GM21390 (cell line): ENCODE measurements around the gene TPCN2.
"Not testable (repeated sequence)": the region's sequence is repeated elsewhere in the genome, so short reads cannot be mapped to it uniquely, and the experiment has no call there.

Source experiments
- ATAC-seq: cut with Tn5 transposase; IDR thresholded peaks from one replicate; pipeline ENCODE4 v1.9.1; 2021; ENCODE audit not compliant: unreplicated experiment

TPCN2 gene

DNA sequence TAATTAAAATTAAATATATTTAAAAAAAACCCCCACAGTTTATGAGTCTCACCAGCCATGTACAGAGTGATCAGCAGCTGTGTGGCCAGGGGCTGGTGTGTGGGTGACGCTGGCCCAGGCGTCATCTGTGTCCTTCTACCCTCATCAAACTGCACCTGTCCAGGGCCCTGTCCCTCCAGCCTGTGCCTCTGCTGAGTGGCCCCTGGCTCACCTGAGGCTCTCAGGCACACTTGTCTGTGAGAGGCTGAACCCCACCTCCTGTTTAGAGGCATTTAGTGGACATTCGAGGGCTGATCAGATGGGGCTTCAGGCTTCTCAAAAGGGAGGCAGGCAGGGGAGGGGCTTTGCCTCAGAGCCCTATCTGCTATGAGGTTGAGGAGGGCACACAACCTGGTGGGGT is 77.1 kb downstream of the TPCN2 start:
- ATAC-seq: no peak

DNA sequence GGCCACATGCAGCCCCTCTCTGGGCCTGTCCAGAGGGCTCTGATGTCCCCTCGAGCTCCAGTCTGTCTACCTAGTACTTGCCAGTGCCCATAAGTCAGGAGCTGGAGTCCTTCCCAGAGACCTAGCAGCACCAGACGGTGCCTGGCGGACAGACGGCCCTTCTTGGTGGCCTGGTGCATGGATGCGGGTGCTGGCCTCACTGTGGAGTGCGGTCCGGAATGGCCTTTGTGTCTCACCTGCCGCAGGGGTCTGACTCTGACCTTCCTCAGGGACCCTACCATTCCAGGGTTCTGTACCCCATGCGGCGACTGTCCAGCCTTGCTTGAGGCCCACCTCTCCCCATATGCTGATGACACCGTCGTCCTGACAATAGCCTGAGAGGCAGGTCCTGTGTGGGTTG is 77.6 kb downstream of the TPCN2 start:
- ATAC-seq: no peak

DNA sequence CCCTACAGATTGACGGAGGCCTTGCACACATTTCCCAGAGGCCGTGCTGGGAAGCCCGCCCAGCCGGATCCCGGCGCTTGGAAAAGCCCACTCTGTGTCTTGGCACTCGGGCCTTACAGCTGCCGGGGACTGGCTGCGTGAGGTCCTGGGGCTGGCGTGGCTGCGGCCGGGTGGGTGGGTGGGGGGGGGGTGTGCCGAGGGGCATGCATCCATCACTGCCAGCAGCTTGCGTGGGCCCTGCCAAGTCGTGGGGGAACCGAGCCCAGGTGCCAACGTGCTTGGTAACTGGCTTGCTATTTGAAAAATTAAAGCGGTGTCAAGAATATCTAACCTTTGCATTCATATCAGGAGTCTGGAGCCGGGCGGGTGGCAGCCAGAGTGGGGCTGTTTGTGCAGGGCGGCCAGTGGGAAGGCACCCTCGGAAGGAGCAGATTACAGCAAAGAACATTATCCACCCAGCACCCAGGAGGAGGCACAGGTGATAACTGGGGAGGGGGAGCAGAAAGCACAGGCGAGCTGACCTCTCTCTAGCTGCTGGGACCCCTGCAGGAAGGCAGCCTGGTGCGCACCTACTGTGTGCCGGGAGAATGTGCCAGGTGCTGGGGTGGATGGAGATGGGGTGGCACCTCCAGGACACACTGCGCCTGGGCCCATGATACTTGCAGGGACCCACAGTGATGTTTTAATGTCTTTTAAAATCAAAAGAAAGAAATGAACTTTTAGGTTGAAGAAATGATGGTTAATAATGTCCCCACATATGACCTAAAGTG is 78.5 kb downstream of the TPCN2 start:
- ATAC-seq: no peak

DNA sequence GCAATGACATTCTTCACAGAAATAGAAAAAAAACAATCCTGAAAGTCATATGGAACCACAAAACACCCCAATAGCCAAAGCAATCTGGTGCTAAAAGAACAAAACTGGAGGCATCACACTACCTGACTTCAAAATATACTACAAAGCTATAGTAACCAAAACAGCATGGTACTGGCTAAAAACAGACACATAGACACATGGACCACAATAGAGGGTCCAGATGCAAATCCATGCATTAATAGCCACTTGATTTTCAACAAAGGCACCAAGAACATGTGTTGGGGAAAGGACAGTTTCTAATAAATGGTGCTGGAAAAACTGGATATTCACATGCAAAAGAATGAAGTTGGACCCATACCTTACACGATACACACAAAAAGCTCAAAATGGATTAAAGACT is 79.2 kb downstream of the TPCN2 start:
- no peak for ATAC-seq

DNA sequence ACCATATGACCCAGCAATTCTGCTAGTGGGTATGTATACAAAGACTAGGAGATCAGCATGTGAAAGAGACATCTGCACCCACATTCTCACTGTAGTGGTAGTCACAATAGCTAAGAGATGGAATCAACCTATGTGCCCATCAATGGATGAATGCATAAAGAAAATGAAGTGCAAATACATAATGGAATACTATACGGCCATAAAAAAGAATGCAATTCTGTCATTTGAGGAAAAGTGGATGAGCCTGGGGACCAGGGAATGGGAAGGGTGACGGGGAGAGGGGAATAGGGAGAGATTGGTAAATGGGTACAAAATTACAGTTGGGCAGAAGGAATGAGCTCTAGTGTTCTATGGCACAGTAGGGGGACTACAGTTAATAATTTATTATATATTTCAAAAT is 80.3 kb downstream of the TPCN2 start:
- no peak for ATAC-seq

DNA sequence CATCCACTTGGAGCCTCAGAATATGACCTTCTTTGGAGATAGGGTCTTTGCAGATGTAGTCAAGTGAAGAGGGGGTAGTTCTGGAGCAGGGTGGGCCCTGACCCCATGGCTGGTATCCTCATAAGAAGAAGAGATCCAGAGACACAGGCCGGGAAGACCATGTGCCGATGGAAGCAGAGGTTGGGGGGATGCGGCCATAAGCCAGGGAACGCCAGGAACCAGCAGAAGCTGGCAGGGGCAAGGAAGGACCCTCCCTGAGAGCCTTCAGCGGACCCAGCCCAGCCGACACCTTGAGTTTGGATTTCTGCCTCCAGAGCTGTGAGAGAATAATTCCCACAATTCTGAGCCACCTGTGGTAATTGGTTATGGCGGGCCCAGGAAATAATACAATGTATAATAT is 80.9 kb downstream of the TPCN2 start:
- ATAC-seq: no peak

DNA sequence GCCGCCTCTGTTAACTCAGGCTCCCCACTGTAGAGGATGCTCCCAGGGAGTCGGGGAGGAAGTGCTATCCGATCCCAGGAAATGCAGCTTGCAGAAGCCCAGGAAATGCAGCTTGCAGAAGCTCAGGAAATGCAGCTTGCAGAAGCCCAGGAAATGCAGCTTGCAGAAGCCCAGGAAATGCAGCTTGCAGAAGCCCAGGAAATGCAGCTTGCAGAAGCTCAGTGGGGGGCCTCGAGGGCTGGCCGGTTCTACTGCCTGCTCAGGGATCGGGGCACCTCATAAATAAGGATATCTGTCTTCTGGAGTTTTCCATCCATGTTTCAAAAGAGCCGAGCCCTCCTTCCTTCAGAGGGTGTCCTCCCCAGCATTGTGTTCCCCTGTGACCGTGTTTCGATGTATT is 81.9 kb downstream of the TPCN2 start:
- no peak for ATAC-seq

DNA sequence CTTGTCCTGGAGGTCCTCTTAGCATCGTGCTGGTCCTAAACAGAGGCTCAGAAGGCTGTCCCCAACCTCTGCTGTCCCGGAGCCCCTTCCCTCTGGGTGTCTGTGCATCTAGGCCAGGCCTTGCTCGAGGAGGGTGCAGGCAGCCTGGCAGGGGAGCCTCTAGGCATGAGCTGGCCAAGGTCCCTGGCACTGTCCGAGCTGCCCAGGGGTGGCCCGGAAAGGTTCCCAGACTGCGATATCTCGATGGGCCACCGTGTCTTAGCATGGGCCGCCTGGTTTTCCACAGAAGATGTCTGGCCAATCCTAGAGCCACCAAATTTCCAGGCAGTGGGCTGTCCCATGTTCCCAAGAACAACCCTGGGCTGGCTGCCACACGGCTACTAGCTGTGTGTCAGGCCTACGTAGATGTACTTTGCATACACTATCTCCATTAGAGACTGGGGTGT is 82.4 kb downstream of the TPCN2 start:
- no peak for ATAC-seq

DNA sequence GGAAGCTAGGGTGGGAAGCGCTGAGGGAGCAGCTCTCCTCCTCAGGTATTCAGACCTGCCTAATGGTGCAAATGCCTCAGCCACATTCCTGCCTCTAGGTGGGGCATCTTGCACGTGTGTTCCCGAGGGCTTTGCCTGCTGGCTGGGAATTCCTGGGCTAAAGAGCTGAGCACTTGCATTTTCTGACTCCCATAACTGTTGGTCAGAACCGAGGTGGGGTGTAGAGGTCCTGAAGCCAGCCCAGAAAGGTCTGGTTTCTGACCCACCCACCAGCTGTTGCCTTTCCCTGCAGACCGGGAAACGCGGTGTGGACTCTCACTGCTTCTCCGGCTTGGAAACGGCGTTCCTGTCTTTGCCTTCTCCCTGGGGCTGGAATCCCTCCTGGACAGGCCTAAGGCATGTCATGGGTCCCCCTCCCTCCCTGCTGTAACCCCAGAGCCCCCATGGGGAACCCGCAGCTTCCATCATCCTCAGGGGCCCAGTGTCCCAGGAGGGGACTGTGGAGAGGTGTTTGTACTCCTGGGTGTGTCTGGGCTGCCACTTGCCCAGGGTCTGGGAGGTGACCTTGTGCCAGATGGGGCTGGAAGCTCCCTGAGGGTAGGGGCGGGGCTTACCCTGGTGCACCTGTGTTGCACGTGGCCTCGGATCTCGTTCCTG is 83.0 kb downstream of the TPCN2 start:
- ATAC-seq: no peak

DNA sequence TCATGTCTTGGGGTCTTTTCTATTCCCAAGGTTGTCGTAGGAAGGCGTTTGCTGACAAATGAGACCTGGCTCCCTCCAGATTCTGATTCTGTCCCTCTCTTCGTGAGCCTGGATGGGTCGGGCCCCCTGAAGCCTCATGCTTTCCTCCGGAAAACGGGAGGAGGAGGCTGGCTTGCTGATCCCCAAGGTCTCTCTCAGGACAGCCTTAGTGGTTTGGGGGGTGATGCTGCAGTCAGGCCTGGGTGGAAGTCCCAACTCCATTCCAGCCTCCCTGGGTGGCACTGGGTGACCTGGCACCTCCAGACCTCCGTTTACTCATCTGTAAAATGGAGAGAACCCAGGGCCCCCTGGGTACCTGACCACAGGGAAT is 83.6 kb downstream of the TPCN2 start:
- ATAC-seq: no peak

DNA sequence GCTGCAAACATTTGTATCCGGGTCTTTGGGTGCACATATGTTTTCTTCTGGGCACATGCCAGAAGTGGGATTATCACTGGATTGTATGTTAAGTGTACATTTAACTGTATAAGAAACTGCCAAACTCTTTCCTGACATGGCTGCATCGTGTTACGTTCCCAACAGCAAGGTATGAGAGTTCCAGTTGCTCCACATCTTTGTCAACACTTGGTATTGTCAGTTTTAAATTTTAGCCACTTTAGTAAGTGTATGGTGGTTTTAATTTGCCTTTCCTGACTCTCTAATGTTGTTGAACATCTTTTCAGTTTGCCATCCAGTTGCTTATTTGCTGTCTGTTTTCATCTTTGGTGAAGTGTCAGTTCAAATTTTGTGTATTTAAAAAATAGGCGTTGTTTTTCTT is 84.5 kb downstream of the TPCN2 start:
- ATAC-seq: no peak

DNA sequence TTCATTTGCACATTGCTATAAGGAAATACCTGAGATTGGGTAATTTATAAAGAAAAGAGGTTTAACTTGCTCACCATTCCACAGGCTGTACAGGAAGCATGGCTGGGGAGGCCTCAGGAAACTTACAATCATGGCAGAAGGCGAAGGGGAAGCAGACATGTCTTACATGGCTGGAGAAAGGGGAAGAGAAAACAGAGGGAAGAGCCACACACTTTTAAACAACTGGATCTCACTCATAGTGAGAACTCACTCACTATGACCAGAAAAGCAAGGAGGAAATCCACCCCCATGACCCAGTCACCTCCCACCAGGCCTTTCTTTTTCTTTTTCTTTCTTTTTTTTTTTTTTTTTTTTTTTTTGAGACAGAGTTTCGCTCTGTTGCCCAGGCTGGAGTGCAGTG is 85.5 kb downstream of the TPCN2 start:
- ATAC-seq: not testable (repeated sequence)

DNA sequence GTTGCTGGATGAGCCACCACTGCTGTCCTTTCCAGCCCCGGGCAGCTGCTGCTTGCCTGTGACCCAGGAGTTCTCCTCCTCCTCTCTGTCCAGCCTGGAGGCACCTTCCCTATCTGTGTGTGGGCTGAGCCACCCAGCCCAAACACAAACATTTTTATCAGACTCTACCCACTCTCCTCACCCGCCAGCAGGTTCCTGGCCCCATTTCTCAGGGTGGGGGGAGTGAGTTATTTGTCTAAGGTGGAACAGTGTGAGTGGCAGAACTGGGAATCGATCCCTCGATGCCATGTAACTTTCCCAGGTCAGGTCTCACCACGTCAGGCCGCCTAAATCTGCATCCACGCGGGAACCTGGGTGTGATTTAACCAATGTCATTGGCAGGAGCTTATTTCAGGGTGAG is 86.2 kb downstream of the TPCN2 start:
- ATAC-seq: no peak

DNA sequence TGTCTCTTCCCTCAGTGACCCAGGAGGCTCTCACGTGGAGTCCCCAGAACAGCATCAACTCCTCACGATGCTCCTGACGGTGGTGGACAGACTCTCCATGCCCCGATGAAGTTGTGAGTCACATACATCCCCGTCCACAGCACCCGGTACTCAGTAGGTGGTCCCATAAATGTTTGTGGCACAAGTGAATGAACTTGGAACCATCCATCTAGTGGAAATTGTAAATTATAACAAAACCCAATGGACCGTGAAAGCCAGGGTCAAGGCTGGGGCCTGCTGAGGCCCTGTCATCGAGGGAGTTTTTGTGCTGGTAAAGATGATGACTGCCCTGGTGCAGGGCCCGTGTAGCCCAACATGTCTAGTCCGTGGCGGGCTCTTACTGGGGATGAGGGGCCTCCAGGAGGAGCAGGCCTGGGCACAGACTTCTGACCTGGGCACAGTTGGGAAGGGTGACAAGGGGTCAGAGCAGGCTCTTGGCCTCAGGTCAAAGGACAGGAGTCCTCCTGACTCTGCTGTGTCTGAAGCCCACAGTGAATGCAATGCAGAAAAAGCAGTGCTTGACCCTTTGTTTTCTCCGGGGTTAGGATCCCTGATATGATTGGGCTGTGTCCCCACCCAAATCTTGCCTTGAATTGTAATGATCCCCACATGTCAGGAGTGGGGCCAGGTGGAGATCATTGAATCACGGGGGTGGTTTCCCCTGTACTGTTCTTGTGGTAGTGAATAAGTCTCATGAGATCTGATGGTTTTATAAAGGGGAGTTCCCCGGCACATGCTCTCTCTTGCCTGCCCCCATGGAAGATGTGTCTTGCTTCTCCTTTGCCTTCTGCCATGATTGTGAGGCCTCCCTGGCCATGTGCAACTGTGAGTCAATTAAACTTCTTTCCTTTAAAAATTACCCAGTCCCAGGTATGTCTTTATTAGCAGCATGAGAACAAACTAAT is 87.0 kb downstream of the TPCN2 start:
- ATAC-seq: no peak

DNA sequence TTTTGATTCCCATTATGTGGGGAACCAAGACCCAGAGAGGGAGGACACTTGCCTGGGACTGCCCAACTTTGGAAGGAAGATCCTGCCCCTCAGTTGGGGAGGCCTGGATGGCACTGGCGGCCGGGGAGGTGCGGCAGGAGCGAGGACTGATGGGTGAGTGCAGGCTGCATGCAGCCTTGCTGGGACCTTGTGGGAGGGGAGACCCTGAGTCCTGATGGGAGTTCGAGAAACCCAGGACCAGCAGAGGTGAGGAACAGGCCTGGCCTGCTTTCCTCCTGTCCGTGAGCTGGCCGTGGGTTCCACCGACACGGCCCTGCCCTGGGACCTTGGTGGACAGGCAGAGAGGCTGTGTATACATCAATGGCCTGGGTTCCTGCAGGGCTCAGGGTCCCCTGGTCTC is 87.7 kb downstream of the TPCN2 start:
- no peak for ATAC-seq

DNA sequence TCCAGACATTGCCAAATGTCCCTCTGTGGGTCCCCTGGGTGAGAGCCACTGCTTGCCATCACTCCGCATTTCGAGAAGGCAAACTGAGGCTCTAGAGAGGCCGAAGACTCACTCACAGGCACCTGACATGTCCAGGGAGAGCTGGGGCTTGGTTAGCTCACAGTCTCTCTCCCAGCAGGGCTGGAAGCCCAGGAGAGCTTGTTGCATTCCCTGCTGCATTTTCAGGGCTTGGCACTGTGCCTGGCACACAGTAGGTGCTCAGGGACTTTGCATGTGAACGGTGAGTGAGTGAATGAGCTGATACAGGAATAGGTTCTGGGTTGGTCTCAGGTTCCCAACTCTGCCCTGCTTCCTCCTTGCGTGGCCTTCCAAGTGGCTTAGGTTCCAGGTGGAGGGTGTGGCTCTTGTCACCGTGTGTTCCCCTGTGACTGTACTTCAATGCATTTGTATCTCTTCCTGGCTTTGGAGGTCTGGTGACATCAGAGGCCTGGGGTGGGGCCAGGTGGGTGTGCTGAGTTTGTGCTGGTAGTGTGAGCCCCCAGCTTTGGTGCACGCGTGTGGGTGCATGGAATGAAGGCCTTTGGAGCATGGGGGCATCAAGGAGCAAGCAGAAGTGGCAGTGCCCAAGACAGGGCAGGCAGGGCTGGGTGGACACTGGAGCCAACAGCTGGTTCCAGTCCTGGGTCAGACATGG is 88.6 kb downstream of the TPCN2 start:
- no peak for ATAC-seq

DNA sequence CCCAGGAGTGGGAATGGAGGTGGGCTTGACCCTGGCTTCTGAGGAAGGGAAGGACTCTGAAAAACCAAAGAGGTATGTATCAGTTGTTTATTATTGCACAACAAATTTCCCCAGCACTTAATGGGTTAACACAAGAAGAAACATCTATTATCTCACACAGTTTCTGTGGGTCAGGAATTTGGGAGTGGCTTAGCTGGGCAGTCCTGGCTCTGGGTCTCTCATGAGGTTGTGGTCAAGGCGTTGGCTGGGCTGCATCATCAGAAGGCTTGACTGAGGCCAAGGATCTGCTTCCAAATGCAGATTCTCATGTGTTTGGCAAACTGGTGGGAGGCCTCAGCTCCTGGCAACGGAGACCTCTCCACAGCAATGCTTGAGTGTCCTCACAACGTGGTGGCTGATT is 89.5 kb downstream of the TPCN2 start:
- ATAC-seq: no peak

DNA sequence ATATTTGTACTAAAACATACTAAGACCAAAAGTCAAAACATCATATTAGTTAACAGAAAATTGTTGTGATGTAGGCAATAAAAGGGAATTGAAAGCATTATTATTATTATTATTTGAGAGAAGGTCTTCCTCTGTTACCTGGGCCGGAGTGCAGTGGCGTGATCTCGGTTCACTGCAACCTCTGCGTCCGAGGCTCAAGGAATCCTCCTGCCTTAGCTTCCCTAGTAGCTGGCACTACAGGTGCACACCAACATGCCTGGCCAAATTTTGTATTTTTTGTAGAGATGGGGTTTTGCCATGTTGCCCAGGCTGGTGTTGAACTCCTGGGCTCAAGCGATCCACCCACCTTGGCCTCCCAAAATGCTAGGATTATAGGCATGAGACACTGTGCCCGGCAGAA is 91.4 kb downstream of the TPCN2 start:
- ATAC-seq: not testable (repeated sequence)

DNA sequence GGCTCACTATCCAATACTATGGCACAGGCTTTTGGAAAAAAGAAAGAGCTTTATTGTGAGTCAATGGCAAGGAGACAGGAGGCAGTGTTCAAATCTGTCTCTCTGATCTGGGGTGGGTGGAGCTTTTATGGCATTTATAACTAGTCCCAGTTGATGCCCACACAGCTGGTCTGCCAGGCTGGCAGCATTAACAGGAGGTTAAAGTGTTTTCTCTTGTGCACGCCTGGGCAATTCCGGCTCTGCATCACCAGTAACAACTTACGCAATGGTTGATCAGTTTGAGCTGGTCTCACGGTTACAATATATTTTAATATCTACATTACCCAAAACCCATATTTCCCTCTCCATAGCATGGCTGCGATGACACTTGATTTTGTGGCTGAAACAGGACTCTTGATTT is 91.9 kb downstream of the TPCN2 start:
- ATAC-seq: no peak

DNA sequence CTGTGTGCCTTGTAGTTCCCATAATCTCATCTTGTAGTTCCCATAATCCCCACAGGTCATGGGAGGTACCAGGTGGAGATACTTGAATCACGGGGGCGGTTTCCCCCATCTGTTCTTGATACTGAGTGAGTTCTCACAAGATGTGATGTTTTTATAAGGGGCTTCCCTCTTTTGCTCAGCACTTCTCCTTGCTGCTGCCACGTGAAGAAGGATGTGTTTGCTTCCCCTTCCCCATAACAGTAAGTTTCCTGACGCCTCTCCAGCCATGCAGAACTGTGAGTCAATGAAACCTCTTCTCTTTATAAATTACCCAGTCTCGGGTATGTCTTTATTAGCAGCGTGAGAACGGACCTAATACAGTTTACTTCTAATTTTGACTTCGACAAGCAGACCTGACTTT is 93.0 kb downstream of the TPCN2 start:
- no peak for ATAC-seq

DNA sequence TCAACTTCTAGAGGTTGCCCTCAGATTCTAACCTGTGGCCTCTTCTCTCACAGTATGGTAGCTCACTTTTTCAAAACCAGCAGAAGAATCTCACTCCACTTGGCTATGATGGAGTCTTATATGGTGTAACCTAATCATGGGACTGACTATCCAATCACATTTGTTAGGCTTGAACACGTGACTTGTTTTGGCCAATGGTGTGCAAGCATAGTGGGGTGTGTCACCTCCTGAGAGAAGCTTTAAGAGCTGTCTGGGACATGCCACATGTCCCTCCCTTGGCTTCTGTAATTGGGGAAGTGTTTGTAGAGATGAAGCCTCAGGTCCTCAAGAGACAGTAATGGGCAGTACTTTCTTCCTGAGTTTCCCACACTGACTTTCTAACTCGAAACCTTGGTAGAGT is 94.2 kb downstream of the TPCN2 start:
- ATAC-seq: no peak
